ENCODE results near the gene ARPC5.

Gene ARPC5

DNA sequence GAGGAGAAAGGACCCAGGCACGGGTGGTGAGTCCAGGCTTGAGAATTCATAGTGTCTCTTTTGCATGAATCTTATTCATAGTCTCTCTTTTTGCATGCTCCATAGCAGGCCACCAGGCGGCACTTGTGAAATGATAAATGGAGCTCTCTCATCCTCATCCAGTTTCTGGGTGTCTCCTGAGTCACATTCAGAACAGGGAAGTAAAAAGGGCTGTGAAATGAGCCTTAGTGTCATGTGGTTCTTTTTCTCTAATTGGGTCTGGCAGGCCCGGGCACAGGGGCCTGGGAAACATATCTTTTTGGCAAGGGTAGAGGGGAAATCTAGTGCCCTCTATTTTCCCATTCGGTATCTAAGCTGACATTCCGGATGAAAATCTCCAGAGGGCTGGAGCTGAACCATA is 26.3 kb downstream of the ARPC5 start:
- DNase-seq: no peak

DNA sequence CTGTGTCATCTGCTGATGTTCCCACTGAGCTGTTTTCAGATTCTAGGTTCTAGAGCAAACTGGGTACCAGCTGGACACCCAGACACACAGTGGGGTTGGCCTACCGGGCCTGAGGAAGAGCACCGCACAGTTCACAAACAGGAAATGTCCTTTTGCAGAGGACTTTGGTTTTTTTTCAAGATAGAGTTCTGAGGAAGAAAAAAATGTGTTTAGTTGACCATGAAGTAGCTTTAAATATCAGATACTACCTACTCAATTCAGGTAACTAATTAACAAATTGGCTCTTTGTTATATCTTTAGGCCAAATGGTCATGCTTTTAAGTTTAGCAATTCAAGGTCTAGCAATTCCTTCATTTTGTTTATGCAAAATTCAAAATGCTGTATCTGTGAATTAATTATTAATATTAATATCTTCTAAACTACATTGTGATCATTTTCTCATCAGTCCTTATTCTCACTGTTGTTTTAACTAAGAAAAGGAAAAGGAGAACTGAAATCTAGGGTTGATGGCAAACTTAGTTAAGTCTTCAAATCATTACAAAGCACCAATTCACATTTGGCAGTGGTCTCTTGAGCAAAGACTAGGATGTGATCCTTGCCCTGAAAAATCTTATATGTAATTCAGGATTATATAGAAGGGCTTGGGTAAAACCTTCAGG is 28.1 kb downstream of the ARPC5 start:
- DNase-seq: no peak

DNA sequence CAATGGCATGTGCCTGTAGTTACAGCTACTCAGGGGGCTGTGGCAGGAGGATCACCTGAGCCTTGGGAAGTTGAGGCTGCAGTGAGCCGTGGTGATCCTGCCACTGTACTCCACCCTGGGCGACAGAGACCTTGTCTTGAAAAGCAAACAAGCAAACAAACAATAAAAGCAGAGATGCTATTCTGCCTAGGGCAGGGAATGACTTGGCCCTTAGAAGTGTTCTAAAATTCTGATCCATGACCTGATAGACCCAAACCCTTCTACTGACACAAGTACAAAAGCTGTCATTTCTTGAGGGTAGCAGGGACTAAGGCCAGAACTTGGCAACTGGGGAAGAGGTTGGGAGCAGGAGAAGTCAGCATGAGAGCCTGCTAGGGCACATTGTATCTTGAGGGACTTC is 29.7 kb downstream of the ARPC5 start:
- no peak for DNase-seq

DNA sequence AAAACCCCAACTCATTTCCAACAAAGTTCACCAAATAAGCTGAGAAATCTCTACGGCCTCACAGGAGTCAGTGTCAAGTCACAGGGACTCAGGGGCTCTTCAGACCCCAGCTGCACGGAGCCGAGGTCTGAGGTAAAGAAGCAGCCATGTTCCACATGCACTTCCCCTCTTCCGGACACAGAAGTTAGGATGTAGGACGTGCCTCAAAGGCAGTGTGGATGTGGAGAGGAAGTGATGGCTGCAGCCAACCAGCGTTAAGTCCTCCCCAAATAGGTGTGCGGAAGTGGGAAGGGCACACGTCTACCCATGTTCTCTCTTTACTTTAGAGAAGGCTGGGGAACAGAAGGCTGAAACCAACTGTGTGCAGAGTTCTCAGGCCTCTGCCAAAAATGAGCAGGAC is 30.8 kb downstream of the ARPC5 start:
- DNase-seq: no peak

DNA sequence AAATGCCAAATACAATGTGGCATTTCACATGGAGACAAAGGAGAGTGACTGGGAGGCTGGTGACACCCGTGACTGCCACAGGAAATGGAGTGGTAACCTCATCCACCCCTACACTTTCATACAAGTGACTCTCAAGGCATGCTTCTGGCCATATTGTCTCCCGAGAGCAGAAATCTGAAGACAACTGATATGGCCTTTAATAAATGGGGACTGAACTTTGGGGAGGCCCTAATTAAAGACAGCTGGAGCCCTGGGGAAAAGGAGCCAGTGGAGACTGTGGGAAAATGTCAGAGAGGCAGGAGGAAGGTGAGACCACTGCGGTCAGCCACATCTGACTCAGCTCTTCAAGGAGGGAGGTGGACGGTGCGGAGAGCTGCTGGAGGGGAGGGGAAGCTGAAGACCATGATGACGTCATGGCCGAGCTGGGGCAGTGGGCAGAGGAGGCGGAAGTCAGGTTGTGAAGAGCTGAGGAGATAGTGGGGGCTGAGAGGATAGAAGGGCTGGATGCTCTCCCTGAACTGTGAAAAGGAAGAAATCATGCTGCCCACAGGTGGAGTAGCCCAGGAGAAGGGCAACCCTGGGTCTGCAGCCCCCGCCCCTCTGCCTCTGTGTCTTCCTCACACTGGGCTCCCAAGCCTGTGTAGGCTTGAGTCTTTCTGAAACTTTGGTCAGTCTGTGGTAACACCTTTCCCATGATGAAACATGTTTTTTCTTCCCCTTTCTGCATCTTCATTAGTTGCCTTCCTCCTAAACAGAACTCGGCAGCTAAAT is 31.4 kb downstream of the ARPC5 start:
- DNase-seq: no peak

DNA sequence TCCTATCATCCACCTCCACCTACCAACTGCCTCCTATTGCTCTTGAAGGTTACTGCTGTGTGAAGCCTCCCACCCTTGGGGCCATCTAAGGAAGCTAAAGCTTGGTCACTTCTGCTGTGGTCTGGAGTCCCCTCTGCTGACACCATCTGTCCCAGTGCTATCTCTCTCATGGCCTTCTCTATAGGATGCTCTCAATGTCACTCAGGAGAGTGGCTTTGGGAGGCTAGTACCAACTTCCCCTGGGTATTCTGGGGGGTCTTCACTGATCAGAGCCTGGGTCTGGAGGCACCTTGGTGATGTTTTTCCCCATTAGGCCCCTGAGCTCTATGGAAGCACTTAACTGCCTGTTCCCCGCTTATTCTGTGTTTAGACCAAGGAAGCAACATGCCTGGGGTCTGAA is 33.1 kb downstream of the ARPC5 start:
- no peak for DNase-seq

DNA sequence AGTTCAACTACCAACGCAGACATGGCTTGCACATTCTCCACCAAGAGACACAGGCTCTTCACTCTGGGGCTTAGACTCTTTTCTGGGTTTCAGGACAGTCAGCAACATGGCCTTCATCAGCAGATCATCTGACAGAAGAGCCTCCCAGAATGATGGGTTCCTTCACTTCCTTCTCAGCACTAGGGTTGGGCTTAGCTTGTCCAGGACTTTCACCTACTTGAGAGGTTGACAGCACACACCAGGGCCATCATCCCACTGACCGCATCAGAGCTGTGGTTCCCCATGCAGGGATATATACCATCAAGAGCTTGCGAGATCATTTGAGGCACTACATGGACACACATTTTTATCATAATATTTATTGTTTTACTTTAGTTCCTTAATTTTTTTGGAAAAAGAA is 34.9 kb downstream of the ARPC5 start:
- no peak for DNase-seq

DNA sequence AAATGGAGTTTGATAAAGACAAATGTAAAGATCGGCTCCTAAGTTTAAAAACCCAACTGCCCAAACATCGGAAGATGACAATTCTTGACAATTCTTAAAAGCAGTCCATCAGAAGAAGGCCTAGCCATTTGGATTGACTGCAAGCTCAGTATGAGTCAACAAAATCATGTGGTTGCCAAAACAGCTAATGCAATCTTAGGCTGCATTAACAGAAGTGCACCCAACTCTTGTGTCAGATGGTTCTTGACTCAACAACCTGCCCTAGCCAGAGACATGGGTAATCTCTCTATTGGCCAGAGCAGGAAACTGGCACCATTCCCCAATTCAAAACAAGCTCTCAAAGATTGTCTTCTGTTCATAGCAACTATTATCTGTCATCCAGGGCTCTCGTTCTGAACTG is 35.4 kb downstream of the ARPC5 start:
- DNase-seq: no peak

DNA sequence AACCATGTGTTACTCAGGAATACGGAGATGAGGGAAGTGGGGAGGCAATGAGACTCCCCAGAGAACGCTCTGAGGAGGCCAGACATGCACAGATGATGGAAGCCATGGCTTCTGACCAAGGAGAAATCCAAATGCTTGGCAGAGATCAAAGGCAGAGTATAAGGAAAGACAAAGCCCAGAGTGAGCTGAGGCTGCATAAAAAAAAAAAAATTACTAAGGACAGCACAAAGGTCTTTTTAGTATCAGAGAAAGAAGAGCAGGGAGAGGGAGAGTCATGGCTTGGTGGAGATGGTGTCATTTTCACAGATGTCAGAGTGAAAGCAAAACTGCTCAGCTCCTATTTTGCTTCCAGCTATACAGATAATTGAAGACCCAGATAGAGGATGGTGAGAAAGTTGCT is 37.2 kb downstream of the ARPC5 start:
- DNase-seq: no peak

DNA sequence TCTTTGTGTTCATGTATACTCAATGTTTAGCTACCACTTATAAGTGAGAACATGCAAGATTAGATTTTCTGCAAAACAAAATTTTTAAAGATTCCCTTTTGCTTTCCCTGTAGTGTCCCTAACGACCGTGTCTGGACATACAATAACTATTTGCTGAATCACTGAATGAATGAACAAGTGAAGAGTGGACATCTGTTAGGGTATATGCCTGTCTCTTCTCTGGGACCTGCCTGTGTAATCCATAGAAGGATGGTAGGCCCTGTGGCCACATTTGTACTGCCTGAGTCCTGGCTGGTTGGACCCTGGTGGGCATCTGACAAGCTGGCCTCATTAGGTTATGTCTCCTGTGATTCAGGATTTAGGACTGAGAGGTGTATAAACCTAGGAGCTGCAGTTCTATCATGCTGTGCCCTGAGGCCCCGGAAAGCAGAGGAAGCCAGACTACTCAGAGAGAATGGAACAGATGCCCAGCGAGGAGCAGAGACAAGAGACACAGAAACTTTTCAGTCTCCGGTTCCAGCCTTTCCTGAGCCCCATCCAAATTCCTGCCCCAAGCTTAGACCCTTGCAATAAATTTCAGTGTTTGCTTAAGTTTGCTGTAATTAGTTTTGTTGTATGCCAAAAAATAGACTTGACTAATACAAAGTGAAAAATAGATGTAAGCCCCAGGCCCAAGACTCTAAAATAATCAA is 37.8 kb downstream of the ARPC5 start:
- DNase-seq: no peak

DNA sequence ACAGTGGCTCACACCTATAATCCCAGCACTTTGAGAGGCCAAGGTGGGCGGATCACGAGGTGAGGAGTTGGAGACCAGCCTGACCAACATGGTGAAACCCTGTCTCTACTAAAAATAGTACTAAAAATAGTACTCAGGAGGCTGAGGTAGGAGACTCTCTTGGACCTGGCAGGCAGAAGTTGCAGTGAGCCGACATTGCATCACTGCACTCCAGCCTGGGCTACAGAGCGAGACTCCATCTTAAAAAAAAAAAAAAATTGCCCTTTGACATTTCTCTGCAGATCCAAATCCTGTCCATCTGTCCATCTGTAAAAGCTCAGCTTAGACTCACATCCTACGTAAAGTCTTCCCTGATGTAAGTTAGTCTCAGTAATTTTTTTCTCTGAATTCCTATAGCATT is 39.1 kb downstream of the ARPC5 start:
- no peak for DNase-seq

DNA sequence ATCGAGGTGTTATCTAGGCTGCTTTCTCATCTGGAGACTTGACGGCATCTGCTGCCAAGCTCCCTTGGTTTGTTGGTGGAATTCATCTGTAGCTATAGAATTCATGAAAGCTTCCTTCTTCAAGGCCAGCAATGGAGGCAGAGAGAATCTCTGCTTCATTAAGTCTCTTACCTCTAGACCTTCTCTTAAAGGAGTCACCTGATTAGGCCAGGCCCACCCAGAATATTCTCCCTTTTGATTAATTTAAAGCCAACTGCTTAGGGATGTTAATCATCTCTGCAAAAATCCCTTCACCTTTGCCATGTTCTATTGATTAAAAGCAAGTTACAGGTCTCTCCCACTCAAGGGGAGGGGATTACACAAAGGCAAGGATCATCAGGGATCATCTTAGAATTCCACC is 40.0 kb downstream of the ARPC5 start:
- no peak for DNase-seq

DNA sequence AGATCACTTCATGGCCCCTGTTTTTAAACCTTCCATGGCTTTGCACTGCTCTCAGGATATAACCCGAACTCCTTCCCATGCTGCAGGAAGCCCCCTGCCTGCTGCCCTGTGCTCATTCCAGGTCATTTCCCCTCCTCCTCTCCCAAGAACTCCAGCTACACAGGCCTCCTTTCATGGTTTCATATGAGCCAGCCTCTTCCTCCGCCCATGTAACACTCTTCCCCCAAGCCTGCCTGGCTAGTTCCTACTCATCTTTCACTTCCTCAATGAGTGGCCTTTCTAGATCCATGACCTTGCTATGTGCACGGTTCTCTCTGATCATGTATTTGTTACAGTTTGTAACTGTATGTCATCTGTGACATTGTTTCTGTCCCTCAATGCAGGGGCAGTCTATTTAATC is 42.2 kb downstream of the ARPC5 start:
- DNase-seq: no peak

DNA sequence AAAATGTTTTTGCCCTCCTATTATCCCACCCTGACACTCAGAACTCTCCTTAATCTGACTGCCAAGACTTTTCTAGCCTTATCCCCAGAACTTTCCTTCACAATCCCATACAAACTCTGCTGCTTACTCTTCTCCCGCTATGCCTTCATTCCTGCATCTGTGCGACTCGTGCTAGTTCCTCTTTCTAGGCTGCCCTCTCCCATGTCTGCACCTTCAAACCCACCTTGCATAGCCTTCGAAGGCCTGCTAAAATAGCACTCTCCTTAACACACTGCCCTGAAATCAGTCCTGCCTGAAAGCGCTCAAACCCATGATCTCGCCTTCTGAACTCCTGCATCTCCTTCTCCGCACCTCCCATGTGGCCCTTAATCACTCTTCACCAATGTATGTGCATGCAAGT is 42.9 kb downstream of the ARPC5 start:
- no peak for DNase-seq

DNA sequence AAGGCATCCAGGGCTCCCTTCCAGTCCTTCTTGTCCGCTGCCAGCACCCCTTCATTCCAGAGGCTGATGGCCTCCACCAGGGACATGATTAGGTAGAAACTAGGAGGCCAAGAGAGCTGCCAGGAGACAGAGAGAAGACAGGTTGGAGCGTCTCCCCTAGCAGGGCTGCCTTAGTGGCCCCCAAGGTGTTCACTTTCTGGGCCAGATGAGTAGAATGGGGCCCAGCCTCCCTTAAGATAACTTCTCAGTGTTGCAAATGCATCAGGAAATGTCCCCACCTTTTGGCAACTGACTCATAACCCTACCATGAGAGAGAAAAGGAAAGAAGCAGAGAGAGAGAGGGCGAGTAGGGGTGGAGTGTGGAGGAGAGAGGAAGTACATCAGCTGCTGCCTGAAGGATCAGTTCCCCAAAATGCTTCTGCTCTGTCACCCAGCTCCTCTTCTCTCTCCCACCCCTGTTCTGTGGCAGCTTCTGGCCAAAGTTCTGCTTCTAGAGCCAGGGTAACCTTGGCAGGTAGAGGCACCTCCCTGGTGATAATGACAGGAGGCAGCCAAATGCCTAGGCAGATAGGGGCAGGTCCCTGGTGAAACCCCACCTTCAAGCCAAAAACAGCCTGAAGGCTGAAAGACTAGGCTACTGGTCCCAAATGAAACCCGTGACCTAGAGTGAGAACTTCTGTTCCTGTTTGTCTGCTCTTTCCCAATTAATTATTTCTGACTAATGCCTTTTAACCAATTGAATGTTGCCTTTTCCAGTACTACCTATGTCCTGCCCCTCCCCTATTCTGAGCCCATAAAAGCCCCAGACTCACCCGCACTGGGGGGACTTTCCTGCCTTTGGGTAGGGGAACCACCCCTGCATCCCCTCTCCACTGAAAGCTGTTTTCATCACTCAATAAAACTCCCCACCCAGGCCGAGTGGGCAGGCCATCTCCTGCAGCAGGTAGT is 45.1 kb downstream of the ARPC5 start, which contains the start of gene NCF2:
Gene NCF2 (minus strand): TSS at position 216 of the 948 bp plus-strand sequence. CDS start 130 bp downstream, at position 86.
- peak; percentile 23 to 30 for DNase-seq

DNA sequence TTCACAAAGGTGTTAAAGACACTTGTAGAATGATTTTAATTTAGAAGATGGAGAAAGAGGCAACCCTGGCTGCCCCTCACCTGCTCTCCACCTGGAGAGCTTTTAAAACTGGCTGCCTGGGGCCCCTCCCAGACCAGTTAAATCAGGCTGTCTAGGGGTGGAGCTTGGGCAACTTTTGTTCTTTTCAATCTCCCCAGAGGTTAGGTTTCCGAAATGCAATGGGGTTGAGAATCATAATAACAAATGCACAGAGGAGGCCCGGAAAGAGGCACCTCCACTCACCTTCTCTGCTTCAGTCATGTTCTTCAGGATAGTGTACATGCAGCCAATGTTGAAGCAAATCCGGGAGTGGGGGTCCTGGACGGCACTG is 45.7 kb downstream of the ARPC5 start:
- DNase-seq: no peak

DNA sequence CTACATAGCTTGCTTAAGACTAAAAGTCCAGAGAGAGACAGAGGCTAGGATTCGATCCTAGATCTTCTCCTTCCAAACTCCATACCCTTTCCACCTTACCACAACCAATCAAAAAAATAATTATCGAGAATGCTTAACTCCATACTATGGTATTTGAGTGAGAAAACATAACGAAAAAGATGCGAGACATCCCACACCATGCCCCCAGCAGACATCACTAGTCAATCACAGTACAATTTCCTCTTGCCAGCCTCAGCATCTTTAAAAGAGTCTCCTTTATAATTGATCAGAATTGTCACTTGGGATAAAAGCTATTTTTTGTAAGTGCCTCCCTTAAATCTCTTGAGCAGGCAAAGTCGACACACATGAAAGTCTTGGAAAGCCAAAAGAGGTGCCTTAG is 46.2 kb downstream of the ARPC5 start:
- no peak for DNase-seq

DNA sequence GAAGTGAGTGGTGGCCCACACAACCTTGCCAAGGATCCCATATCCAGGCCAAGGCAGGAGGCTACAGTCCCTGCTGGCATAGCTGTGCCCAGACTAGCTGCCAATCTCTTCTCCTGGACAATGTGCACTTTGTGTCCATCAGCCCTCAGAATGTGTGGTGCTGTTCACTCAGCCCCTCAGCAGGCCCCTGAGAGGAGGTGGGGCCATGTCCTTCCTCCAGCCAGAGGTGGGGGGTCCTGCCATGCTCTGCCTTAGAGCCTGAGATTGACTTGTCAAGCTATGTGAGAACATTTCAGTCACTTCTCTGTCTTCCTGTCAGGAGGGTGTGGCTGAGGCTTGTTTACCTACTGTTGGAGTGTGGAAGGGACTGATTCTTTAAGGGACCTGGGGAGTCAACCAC is 46.8 kb downstream of the ARPC5 start:
- DNase-seq: no peak

DNA sequence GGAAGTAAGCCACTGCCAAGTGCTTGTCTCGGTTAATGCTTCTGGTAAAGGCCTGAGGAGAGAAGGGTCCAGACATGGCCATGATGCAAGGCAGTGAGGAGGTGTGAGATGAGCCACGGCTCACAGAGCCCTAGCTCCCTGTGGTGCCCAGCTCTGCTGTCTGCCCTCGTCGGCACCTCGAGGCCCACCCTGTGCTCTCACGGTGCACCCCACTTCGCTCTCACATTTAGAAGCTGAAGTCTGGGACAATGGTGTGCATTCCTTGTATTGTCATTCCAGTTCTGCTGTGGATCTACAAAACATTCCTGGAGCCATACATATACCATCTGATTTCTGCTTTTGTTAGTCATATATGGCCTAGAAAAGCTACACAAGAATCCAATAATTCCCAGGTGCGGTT is 48.7 kb downstream of the ARPC5 start:
- DNase-seq: no peak

DNA sequence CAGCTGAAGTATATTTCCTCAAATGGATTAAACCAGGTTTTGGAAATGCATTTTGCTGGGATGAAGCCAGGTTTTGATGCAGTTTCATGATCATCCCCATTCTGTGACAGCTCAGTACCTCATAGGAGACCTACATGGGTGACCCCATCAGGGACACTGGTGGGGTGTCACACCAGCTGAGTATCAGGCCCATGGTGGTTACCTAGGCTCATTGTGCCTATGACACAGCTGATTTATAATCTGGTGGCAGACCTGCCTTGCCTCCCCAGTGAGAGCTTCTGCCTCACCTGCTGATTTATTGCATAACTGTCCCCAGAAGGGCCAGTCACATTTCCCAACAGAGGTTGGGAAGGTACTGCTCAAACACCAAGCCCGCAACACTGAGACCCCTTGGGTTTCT is 49.1 kb downstream of the ARPC5 start:
- no peak for DNase-seq

DNA sequence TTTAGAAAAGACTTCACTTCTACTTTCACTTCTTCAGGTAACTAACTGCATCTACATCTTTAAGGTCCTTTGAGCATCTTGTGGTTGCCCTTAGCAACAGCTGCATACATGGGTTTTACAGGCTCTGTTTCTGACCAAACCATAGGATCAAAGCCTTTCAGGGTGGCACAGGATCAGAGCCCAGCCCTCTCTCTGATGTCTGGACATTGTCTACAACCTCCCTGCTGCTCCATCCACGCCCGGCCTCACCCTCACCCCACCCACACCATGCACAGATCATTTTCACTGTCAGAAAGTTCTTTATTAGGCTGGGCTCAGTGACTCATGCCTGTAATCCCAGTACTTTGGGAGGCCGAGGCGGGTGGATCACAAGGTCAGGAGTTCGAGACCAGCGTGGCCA is 50.5 kb downstream of the ARPC5 start:
- no peak for DNase-seq

DNA sequence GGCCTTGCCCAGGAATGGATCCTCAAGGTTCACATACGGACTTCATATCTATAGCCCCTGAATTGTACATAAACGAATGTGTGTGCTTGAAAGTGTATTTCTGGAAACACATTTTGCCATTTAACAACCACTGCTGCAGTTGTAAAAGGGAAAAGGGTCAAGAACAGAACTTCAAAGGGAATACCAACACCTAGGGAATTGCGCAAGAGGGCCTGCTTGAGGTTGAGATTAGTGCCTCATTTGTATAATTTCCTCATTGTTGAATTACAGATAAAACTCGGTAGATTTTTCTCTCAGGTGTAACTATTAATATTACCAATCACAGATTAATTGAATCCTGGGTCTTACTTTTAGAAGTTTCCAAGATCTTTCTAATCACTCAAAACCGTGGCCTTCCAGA is 51.4 kb downstream of the ARPC5 start:
- DNase-seq: no peak

DNA sequence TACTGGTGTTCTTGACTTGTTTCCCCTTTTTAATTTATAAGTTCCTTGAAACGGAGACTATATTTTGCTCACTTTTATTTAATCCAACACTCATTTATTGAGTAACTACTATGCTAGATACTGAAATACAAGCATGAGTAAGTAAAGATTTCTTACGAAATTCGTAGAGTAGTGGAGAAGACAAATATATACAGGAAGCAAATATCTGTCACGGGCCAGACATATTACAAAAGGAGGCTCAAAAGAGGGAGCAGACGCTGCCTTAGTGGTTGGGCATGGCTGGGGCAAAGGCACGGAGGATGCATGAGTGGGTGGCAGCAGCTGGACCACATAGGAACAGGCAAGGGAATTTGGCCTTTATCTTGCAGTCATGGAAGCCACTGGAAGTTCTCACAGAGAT is 52.1 kb downstream of the ARPC5 start:
- DNase-seq: no peak
